Endothelial cell of umbilical vein (primary cell): ENCODE measurements around the gene SPATA31D3.

Experiments
- CTCF ChIP-seq, 2 donors: IDR thresholded peaks; 1 replicate in 1 of 2; 2 replicates in 1 of 2; pipeline ENCODE4 v1.5.1; 2011; ENCODE audit warnings: low read length in 2 of 2, mild to moderate bottlenecking in 2 of 2, moderate library complexity in 2 of 2, control low read depth in 1 of 2, inconsistent platforms in 1 of 2, low read depth in 1 of 2; ENCODE audit not compliant: insufficient read depth in 1 of 2; ENCODE audit errors: extremely low read depth in 1 of 2
- FOS ChIP-seq: IDR thresholded peaks from 2 replicates; pipeline ENCODE4 v1.6.1; 2011; ENCODE audit warnings: mild to moderate bottlenecking, low read length, moderate library complexity, borderline replicate concordance; ENCODE audit not compliant: insufficient read depth
- MAX ChIP-seq: IDR thresholded peaks from 2 replicates; pipeline ENCODE4 v1.6.1; 2011; ENCODE audit not compliant: insufficient read depth, insufficient read length
- POLR2AphosphoS5 ChIP-seq: IDR thresholded peaks from 2 replicates; pipeline ENCODE4 v1.6.1; 2012; ENCODE audit warnings: low read depth, mild to moderate bottlenecking, control low read depth, low read length, moderate library complexity; ENCODE audit not compliant: insufficient read depth

DNA sequence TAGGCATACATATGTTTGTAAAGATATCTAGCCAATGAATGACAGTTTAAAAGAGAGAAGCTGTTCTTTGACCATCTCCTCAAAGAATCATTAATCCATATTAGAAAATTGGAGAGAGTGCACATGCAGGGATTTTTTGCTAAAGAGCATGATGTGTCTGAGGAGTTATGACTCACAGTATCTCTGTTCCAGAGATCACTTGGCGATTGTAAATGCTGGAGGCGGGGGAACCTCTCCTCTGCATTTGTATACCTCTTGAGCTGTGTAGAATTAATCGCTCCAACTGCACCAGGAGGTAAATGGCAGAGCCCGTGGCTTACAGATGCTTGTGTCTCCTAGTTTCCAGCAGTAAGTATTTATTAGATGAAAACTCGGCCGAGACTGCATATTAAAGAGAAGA lies 41.6 kb downstream of the SPATA31D3 start:
- TF ChIP-seq CTCF (IDR thresholded peaks at IDR 0.05; ENCODE audit: extremely low read depth in 1 of 2, insufficient read depth in 1 of 2, low read depth in 1 of 2, low read length in 2 of 2) (no peak), MAX (no peak), POLR2AphosphoS5 (no peak), FOS (no peak)
